ENCODE results near the gene RHBDF2.
"Not testable (repeated sequence)": the region's sequence is repeated elsewhere in the genome, so short reads cannot be mapped to it uniquely, and the experiment has no call there.

The RHBDF2 gene

GRCh38 chr17:76535788-76536510 lies 34.7 kb upstream of the RHBDF2 start:
- no peak overlapping the region for H3K27ac ChIP-seq (ENCODE audit: low read length)
- no peak overlapping the region for H3K9ac ChIP-seq (ENCODE audit: low read length)
- H3K4me1 ChIP-seq (ENCODE audit: low read length): no peaks in the 10 kb centered on the region
- H3K36me3 ChIP-seq (replicated peaks; ENCODE audit: insufficient read depth, low read length): no peaks in the 10 kb centered on the region
- H3K9me2 ChIP-seq (replicated peaks; ENCODE audit: insufficient read depth, low read length): no peaks in the 10 kb centered on the region
- no peak overlapping the region for H3K4me2 ChIP-seq (ENCODE audit: low read depth, low read length)
- H3K27me3 ChIP-seq (replicated peaks; ENCODE audit: insufficient read depth, low read length): peaks cover 81% of the 10 kb centered on the region
- TF ChIP-seq EZH2phosphoT487 (IDR thresholded peaks at IDR 0.05; ENCODE audit: low read length) (no peak), EZH2 (optimal IDR thresholded peaks at IDR 0.05; ENCODE audit: low read depth, low read length) (no peak), CTCF (IDR thresholded peaks at IDR 0.05; ENCODE audit: low read length) (no peak)
- H3K4me3 ChIP-seq (ENCODE audit: low read length): no peak overlapping the region
- H2AFZ ChIP-seq (ENCODE audit: low read length): no peak overlapping the region
- DNase-seq: no peak
- H3F3A ChIP-seq (ENCODE audit: insufficient read depth, low read length): no peaks in the 10 kb centered on the region
- no peaks in the 10 kb centered on the region for H3K9me3 ChIP-seq (replicated peaks; ENCODE audit: insufficient read depth, low read length)
- no peaks in the 10 kb centered on the region for H4K20me1 ChIP-seq (ENCODE audit: insufficient read depth, low read length)
- H3K79me2 ChIP-seq (ENCODE audit: low read length): no peaks in the 10 kb centered on the region

GRCh38 chr17:76534831-76535732 lies 33.9 kb upstream of the RHBDF2 start:
- Histone ChIP-seq H3K9me2 (replicated peaks; ENCODE audit: insufficient read depth, low read length) (no peaks in the 10 kb centered on the region), H3K9ac (ENCODE audit: low read length) (no peak overlapping the region), H3K27me3 (replicated peaks; ENCODE audit: insufficient read depth, low read length) (peaks cover 89% of the 10 kb centered on the region), H3K4me1 (ENCODE audit: low read length) (no peaks in the 10 kb centered on the region), H3K9me3 (replicated peaks; ENCODE audit: insufficient read depth, low read length) (no peaks in the 10 kb centered on the region), H3F3A (ENCODE audit: insufficient read depth, low read length) (no peaks in the 10 kb centered on the region), H2AFZ (ENCODE audit: low read length) (no peak overlapping the region), H3K79me2 (ENCODE audit: low read length) (no peaks in the 10 kb centered on the region), H3K27ac (ENCODE audit: low read length) (no peak overlapping the region), H3K4me3 (ENCODE audit: low read length) (no peak overlapping the region), H3K4me2 (ENCODE audit: low read depth, low read length) (no peak overlapping the region), H3K36me3 (replicated peaks; ENCODE audit: insufficient read depth, low read length) (no peaks in the 10 kb centered on the region), H4K20me1 (ENCODE audit: insufficient read depth, low read length) (no peaks in the 10 kb centered on the region)
- TF ChIP-seq EZH2phosphoT487 (IDR thresholded peaks at IDR 0.05; ENCODE audit: low read length): no peak
- no peak for TF ChIP-seq EZH2 (optimal IDR thresholded peaks at IDR 0.05; ENCODE audit: low read depth, low read length)
- no peak for TF ChIP-seq CTCF (IDR thresholded peaks at IDR 0.05; ENCODE audit: low read length)
- DNase-seq: no peak

DNA sequence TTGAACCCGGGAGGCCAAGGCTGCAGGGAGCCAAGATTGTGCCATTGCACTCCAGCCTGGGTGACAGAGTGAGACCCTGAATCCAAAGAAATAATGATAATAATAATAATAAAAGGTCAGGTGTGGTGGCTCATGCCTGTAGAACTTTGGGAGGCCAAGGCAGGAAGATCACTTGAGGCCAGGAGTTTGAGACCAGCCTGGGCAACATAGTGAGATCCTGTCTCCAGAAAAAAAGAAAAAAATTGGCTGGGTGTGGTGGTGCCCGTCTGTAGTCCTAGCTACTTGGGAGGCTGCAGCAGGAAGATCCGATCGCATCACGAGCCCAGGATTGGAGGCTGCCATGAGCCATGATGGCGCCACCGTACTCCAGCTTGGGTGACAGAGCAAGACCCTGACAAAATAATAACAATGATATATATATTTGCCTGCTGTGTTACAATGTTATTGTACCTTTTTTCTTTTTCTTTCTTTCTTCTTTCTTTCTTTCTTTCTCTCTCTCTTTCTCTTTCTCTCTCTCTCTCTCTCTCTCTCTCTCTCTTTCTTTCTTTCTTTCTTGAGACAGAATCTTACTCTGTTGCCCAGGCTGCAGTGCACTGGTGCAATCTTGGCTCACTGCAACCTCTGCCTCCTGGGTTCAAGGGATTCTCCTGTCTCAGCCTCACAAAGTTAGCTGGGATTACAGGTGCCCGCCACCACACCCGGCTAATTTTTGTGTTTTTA lies 32.6 kb upstream of the RHBDF2 start:
- DNase-seq; H3K27ac ChIP-seq (ENCODE audit: low read length): not testable (repeated sequence)

More for the DNA sequence above, 32.6 kb upstream of the RHBDF2 start:
- not testable (repeated sequence) for H4K20me1 ChIP-seq (ENCODE audit: insufficient read depth, low read length); H3K9ac ChIP-seq (ENCODE audit: low read length); H3K36me3 ChIP-seq (replicated peaks; ENCODE audit: insufficient read depth, low read length); H3K79me2 ChIP-seq (ENCODE audit: low read length); H3K9me2 ChIP-seq (replicated peaks; ENCODE audit: insufficient read depth, low read length); H3K4me3 ChIP-seq (ENCODE audit: low read length); H3K4me2 ChIP-seq (ENCODE audit: low read depth, low read length); H2AFZ ChIP-seq (ENCODE audit: low read length); H3K9me3 ChIP-seq (replicated peaks; ENCODE audit: insufficient read depth, low read length); H3K4me1 ChIP-seq (ENCODE audit: low read length); H3F3A ChIP-seq (ENCODE audit: insufficient read depth, low read length)
- H3K27me3 ChIP-seq (replicated peaks; ENCODE audit: insufficient read depth, low read length): peaks cover 82% of the 10 kb centered on the region

All from MM.1S (cell line).